Peyer's patch (tissue), 4 donors: Measurements from ENCODE around the gene VAV2.

Source experiments
- CTCF ChIP-seq, 6 experiments: fragments of 450-650 bp in 4 of 6; fragments of 200-600 bp in 2 of 6; sonication (generic) in 1 of 6; IDR thresholded peaks; one replicate each; pipeline ENCODE4 v1.5.1; 2017 to 2019; ENCODE audit warnings: antibody characterized with exemption in 6 of 6, mild to moderate bottlenecking in 3 of 6, moderate library complexity in 1 of 6
- POLR2A ChIP-seq, 2 donors: fragments of 450-650 bp; IDR thresholded peaks; one replicate each; pipeline ENCODE4 v1.5.1; 2017; ENCODE audit warnings: antibody characterized with exemption in 2 of 2, mild to moderate bottlenecking in 2 of 2, moderate library complexity in 2 of 2

- TF ChIP-seq POLR2A (IDR thresholded peaks at IDR 0.05) (no peak), CTCF (IDR thresholded peaks at IDR 0.05) (no peak)
Observed at GRCh38 chr9:133759146-133759900, 232.8 kb downstream of the VAV2 start.
